ENCODE results near the gene SCAMP2.
A peak's percentile ranks its signal among the peaks of the same experiment; 100 is the strongest.
"Not testable (repeated sequence)": the region's sequence is repeated elsewhere in the genome, so short reads cannot be mapped to it uniquely, and the experiment has no call there.

The SCAMP2 gene

DNA sequence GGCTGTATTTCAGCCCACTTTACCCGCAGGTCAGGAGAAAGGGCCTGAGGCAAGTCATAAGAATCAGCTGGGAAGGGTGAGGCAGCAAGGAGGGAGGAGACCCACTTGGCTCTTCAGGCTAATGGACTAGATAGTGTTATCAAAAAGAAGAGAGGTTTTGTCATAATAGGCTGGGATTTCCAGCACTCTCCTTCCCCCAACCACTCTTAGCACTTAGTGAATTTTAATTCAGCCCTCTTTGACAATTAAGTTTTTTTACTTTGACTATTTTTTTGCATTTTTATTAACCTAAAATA is 17.4 kb upstream of the SCAMP2 start:
- no peak for DNase-seq (ENCODE audit: low read depth)
- peak overlapping the region; percentile 98 for H3K4me3 ChIP-seq (ENCODE audit: low read length)
- TF ChIP-seq, protein P1, sequence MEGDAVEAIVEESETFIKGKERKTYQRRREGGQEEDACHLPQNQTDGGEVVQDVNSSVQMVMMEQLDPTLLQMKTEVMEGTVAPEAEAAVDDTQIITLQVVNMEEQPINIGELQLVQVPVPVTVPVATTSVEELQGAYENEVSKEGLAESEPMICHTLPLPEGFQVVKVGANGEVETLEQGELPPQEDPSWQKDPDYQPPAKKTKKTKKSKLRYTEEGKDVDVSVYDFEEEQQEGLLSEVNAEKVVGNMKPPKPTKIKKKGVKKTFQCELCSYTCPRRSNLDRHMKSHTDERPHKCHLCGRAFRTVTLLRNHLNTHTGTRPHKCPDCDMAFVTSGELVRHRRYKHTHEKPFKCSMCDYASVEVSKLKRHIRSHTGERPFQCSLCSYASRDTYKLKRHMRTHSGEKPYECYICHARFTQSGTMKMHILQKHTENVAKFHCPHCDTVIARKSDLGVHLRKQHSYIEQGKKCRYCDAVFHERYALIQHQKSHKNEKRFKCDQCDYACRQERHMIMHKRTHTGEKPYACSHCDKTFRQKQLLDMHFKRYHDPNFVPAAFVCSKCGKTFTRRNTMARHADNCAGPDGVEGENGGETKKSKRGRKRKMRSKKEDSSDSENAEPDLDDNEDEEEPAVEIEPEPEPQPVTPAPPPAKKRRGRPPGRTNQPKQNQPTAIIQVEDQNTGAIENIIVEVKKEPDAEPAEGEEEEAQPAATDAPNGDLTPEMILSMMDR (conservative IDR thresholded peaks at IDR 0.05; ENCODE audit: low read length) = no peak

DNA sequence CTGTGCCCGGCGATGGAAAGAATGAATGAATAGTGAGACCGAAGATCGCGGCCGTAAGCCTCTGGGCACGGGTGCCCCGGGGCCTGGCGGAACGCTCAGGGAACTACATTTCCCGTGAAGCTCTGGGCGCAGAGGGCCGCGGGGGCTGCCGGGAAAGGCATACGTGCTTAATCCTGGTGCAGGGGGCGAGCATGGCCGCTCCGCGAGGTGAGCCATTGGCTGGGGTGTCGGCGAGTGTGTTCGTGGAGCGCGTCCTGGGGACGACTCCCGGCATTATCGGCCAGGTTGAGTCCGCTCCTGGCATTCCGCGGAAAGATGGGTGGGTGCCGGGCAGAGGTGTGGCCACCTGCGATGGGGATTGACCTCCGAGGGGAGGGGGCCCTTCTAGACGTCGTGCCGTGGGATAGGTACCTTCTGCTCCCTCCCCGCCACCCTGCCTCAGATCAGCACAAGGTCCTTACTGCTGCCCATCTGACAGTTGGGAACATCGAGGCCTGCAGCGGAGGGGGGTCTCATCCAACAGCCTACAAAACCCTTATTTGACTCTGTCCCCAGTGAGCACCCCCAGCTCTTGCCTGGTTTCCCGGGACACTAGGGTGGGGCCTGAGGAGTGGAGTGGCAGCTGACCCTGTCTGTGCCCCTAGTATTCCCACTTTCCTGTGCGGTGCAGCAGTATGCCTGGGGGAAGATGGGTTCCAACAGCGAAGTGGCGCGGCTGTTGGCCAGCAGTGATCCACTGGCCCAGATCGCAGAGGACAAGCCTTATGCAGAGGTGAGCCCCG is 16.9 kb upstream of the SCAMP2 start, which contains the start of gene MPI:
Gene MPI, plus strand, starts transcription at position 160 of the 782 bp plus-strand sequence. Its CDS starts 32 bp downstream, at position 192.
- peak; percentile 70 for DNase-seq (ENCODE audit: low read depth)
- H3K4me3 ChIP-seq (ENCODE audit: low read length) = peak within 1 kb of the TSS; percentile 98
- TF ChIP-seq, protein P1 (conservative IDR thresholded peaks at IDR 0.05; ENCODE audit: low read length) = peak; percentile 15; the same call in 1 of the 2 replicates

- no peak for DNase-seq (ENCODE audit: low read depth)
- TF ChIP-seq, protein P1 (conservative IDR thresholded peaks at IDR 0.05; ENCODE audit: low read length) = no peak
- H3K4me3 ChIP-seq (ENCODE audit: low read length) = peak overlapping the region; percentile 98
These were observed 16.3 kb upstream of the SCAMP2 start for GRCh38 chr15:74889390-74889882.

GRCh38 chr15:74888716-74889115 is 15.6 kb upstream of the SCAMP2 start:
- TF ChIP-seq, protein P1 (conservative IDR thresholded peaks at IDR 0.05; ENCODE audit: low read length) = no peak
- no peak overlapping the region for H3K4me3 ChIP-seq (ENCODE audit: low read length)
- no peak for DNase-seq (ENCODE audit: low read depth)

DNA sequence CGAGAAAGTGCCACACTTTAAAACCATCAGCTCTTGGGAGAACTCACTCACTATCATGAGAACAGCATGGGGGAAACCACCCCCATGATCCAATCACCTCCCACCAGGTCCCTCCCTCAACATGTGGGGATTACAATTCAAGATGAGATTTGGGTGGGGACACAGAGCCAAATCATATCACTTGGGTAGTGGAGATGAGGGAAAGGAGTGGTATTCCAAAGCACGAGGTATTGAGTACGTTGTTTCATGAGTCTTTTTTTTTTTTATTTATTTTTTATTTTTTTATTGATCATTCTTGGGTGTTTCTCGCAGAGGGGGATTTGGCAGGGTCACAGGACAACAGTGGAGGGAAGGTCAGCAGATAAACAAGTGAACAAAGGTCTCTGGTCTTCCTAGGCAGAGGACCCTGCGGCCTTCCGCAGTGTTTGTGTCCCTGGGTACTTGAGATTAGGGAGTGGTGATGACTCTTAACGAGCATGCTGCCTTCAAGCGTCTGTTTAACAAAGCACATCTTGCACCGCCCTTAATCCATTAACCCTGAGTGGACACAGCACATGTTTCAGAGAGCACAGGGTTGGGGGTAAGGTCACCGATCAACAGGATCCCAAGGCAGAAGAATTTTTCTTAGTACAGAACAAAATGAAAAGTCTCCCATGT is 14.5 kb upstream of the SCAMP2 start:
- not testable (repeated sequence) for DNase-seq (ENCODE audit: low read depth); H3K4me3 ChIP-seq (ENCODE audit: low read length)

- no peak overlapping the region for H3K4me3 ChIP-seq (ENCODE audit: low read length)
- no peak for DNase-seq (ENCODE audit: low read depth)
- TF ChIP-seq, protein P1 (conservative IDR thresholded peaks at IDR 0.05; ENCODE audit: low read length) = no peak
These were observed 12.3 kb upstream of the SCAMP2 start for GRCh38 chr15:74885461-74885860.

GRCh38 chr15:74884428-74885223 is 11.5 kb upstream of the SCAMP2 start:
- no peak overlapping the region for H3K4me3 ChIP-seq (ENCODE audit: low read length)
- TF ChIP-seq, protein P1 (conservative IDR thresholded peaks at IDR 0.05; ENCODE audit: low read length) = no peak
- DNase-seq (ENCODE audit: low read depth) = no peak
